ENCODE measurements around the gene TUBA1B.
"Not testable (repeated sequence)": the region's sequence is repeated elsewhere in the genome, so short reads cannot be mapped to it uniquely, and the experiment has no call there.

The TUBA1B gene

GRCh38 chr12:49131051-49131893 lies at the start of gene TUBA1B:
Gene TUBA1B (minus strand): TSS chr12:49131395. CDS start chr12:49131300, 95 bp downstream.
- DNase-seq = peak; percentile 84

GRCh38 chr12:49174218-49174617 lies 43.0 kb upstream of the TUBA1B start:
- no peak for DNase-seq

- DNase-seq = no peak
These were observed 39.7 kb upstream of the TUBA1B start for GRCh38 chr12:49170924-49171323.

GRCh38 chr12:49165114-49165513 lies 33.9 kb upstream of the TUBA1B start:
- DNase-seq = no peak

GRCh38 chr12:49161901-49162300 lies 30.7 kb upstream of the TUBA1B start:
- DNase-seq = not testable (repeated sequence)

GRCh38 chr12:49161092-49161795 lies 30.0 kb upstream of the TUBA1B start:
- DNase-seq = no peak

GRCh38 chr12:49160399-49160798 lies 29.2 kb upstream of the TUBA1B start:
- no peak for DNase-seq

- no peak for DNase-seq
These were observed 23.0 kb upstream of the TUBA1B start for GRCh38 chr12:49154221-49154620.

GRCh38 chr12:49147384-49147783 lies 16.2 kb upstream of the TUBA1B start:
- DNase-seq = no peak

GRCh38 chr12:49146406-49146805 lies 15.2 kb upstream of the TUBA1B start:
- no peak for DNase-seq

GRCh38 chr12:49144384-49144783 lies 13.2 kb upstream of the TUBA1B start:
- no peak for DNase-seq

- DNase-seq = no peak
These were observed 7.8 kb upstream of the TUBA1B start for GRCh38 chr12:49138999-49139398.

GRCh38 chr12:49138587-49138986 lies 7.4 kb upstream of the TUBA1B start:
- no peak for DNase-seq

- no peak for DNase-seq
These were observed 6.3 kb upstream of the TUBA1B start for GRCh38 chr12:49137476-49137875.

GRCh38 chr12:49136997-49137396 lies 5.8 kb upstream of the TUBA1B start:
- DNase-seq = not testable (repeated sequence)

GRCh38 chr12:49133590-49133989 lies 2.4 kb upstream of the TUBA1B start:
- DNase-seq = no peak

- no peak for DNase-seq
These were observed 1.8 kb upstream of the TUBA1B start for GRCh38 chr12:49133014-49133413.

GRCh38 chr12:49131894-49132461 lies 783 bp upstream of the TUBA1B start:
- DNase-seq = no peak

- DNase-seq = peak; percentile 90
These were observed 794 bp downstream of the TUBA1B start for GRCh38 chr12:49130151-49131050.

- DNase-seq = no peak
These were observed 1.7 kb downstream of the TUBA1B start for GRCh38 chr12:49129332-49130150.

GRCh38 chr12:49127971-49128370 lies 3.2 kb downstream of the TUBA1B start:
- not testable (repeated sequence) for DNase-seq
